ENCODE data around the gene EXOC2. TPM values are rescaled to one million over a fixed set of nuclear protein-coding genes. Genes with fewer than 3 reads are reported as not detected.

EXOC2 gene
- total RNA-seq, 1 experiment from 2014 or later = 45.7 TPM

DNA sequence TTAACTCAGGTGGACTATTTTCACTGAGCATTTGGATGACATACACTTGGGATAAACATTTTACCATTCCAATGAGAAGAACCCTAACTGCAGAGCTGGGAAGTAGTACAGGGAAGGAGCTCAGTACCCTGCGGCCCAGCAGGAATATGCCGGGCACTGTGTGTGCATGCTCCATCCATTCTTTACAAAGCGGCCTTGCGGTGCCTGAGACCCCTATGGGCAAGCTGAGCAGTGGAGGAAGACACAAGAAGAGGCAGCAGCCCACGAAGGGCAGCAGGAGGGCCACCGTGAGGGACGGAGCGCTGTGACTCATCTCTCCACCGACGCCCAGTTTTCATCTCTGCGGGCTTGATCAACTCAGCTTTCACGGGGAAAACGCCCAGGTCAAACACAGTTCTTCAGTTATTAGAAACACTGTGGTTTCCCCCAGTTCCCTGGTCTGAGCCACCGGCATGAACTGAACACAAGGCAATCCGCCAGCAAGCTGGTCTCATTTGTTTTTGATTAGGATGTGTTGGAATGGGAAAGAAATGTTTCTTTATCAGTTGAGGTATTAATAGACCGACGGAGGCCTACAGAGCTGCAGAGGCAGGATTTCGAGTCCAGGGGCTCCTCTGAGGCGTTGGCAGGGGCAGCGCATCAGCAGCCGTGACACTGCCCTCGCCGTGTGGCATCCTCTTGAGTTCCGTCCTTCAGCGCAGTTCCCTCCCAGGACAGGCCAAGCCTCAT, 256.5 kb downstream of the EXOC2 start (continued):
- TF ChIP-seq, protein P1, sequence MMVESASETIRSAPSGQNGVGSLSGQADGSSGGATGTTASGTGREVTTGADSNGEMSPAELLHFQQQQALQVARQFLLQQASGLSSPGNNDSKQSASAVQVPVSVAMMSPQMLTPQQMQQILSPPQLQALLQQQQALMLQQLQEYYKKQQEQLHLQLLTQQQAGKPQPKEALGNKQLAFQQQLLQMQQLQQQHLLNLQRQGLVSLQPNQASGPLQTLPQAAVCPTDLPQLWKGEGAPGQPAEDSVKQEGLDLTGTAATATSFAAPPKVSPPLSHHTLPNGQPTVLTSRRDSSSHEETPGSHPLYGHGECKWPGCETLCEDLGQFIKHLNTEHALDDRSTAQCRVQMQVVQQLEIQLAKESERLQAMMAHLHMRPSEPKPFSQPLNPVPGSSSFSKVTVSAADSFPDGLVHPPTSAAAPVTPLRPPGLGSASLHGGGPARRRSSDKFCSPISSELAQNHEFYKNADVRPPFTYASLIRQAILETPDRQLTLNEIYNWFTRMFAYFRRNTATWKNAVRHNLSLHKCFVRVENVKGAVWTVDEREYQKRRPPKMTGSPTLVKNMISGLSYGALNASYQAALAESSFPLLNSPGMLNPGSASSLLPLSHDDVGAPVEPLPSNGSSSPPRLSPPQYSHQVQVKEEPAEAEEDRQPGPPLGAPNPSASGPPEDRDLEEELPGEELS (CRISPR knock-in tag; IDR thresholded peaks at IDR 0.05) = no peak

DNA sequence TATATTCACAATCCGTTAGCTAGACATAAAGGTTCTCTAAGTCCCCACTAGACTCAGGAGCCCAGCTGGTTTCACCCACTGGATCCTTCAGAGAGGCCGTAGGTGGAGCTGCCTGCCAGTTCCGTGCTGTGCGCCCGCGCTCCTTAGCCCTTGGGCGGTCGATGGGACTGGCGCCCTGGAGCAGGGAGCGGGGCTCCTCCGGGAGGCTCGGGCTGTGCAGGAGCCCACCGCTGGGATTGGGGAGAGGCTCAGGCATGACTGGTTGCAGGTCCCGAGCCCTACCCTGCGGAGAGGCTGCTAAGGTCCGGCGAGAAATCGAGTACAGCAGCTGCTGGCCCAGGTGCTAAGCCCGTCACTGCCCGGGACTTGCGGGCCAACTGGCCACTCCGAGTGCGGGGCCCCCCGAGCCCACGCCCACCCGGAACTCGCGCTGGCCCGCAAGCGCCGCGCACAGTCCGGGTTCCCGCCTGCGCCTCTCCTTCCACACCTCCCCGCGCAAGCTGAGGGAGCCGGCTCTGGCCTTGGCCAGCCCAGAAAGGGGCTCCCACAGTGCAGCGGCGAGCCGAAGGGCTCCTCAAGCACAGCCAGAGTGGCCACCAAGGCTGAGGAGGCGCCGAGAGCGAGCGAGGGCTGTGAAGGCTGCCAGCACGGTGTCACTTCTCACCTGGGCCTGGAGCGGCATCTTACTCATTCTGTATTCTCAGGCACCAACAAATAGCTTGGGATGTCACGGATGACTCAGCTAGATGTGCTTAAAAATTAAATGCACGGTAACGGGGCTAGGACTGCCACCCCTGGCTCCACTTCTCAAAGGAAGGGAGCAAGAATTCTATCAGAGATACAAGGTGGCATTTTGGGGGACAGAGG, 257.3 kb downstream of the EXOC2 start:
- TF ChIP-seq PRRX2 (CRISPR knock-in tag; IDR thresholded peaks at IDR 0.05) = no peak
- TF ChIP-seq ZNF671 (CRISPR knock-in tag; IDR thresholded peaks at IDR 0.05) = no peak
- no peak for TF ChIP-seq TP53 (CRISPR knock-in tag; IDR thresholded peaks at IDR 0.05)
- TF ChIP-seq, protein P2, sequence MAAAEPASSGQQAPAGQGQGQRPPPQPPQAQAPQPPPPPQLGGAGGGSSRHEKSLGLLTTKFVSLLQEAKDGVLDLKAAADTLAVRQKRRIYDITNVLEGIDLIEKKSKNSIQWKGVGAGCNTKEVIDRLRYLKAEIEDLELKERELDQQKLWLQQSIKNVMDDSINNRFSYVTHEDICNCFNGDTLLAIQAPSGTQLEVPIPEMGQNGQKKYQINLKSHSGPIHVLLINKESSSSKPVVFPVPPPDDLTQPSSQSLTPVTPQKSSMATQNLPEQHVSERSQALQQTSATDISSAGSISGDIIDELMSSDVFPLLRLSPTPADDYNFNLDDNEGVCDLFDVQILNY (CRISPR knock-in tag; IDR thresholded peaks at IDR 0.05) = no peak
- TF ChIP-seq RELA (CRISPR knock-in tag; IDR thresholded peaks at IDR 0.05; ENCODE audit: borderline replicate concordance) = no peak
- no peak for TF ChIP-seq NFATC4 (CRISPR knock-in tag; IDR thresholded peaks at IDR 0.05)
- TF ChIP-seq ATF1 (CRISPR knock-in tag; IDR thresholded peaks at IDR 0.05) = no peak
- TF ChIP-seq, protein P3, sequence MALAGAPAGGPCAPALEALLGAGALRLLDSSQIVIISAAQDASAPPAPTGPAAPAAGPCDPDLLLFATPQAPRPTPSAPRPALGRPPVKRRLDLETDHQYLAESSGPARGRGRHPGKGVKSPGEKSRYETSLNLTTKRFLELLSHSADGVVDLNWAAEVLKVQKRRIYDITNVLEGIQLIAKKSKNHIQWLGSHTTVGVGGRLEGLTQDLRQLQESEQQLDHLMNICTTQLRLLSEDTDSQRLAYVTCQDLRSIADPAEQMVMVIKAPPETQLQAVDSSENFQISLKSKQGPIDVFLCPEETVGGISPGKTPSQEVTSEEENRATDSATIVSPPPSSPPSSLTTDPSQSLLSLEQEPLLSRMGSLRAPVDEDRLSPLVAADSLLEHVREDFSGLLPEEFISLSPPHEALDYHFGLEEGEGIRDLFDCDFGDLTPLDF (CRISPR knock-in tag; IDR thresholded peaks at IDR 0.05) = no peak
- POLR2A ChIA-PET = interaction anchor here (1.5 kb wide), 1 partner anchor 11 kb away, joined by 3 read pairs; no protein-coding TSS in a partner anchor
- Mint-ChIP-seq H3K9me3 (peaks cover 4% of the 10 kb centered on the region; the same call in 1 of the 2 replicates), H3K27me3 (ENCODE audit: low read depth) (no peaks in the 10 kb centered on the region), H3K4me3 (no peak overlapping the region), H3K4me1 (no peaks in the 10 kb centered on the region), H3K36me3 (no peaks in the 10 kb centered on the region), H3K27ac (no peak overlapping the region)
- no peak for ATAC-seq
- CTCF ChIA-PET = interaction anchor here (0.7 kb wide), 1 partner anchor 881 kb away, joined by 3 read pairs; no protein-coding TSS in a partner anchor
- DNase-seq (ENCODE audit: low spot score) = no peak

Other genes starting within 250 kb of the EXOC2 start
- gene HUS1B, start 36.0 kb downstream of the EXOC2 start, total RNA-seq (2021) = 0.89 to 1.1 TPM (median 0.89 TPM) in 3 replicates

Data from WTC11 (cell line).